Ishikawa (cell line): Measurements from ENCODE around the gene PHF5A.

Experiments used
- CEBPB ChIP-seq: IDR thresholded peaks from 2 replicates; pipeline ENCODE4 v1.6.1; 2012
- CREB1 ChIP-seq: IDR thresholded peaks from 2 replicates; pipeline ENCODE4 v1.6.1; 2012; ENCODE audit warnings: low read depth
- EP300 ChIP-seq: IDR thresholded peaks from 2 replicates; pipeline ENCODE4 v1.6.1; 2012; ENCODE audit warnings: borderline replicate concordance
- FOXM1 ChIP-seq: IDR thresholded peaks from 2 replicates; pipeline ENCODE4 v1.6.1; 2012; ENCODE audit warnings: low read depth, borderline replicate concordance
- MAX ChIP-seq: IDR thresholded peaks from 2 replicates; pipeline ENCODE4 v1.6.1; 2012
- NFIC ChIP-seq: IDR thresholded peaks from 2 replicates; pipeline ENCODE4 v1.6.1; 2012
- RAD21 ChIP-seq: IDR thresholded peaks from 2 replicates; pipeline ENCODE4 v1.6.1; 2012; ENCODE audit warnings: low read depth
- REST ChIP-seq: IDR thresholded peaks from 2 replicates; pipeline ENCODE4 v1.6.1; 2012; ENCODE audit warnings: low read depth, mild to moderate bottlenecking
- TAF1 ChIP-seq: IDR thresholded peaks from 2 replicates; pipeline ENCODE4 v1.6.1; 2012; ENCODE audit warnings: low read depth, mild to moderate bottlenecking
- TEAD4 ChIP-seq: IDR thresholded peaks from 2 replicates; pipeline ENCODE4 v1.6.1; 2012
- USF1 ChIP-seq: IDR thresholded peaks from 2 replicates; pipeline ENCODE4 v1.6.1; 2012
- YY1 ChIP-seq: IDR thresholded peaks from 2 replicates; pipeline ENCODE4 v1.6.1; 2012; ENCODE audit warnings: low read depth
- ZBTB7A ChIP-seq: IDR thresholded peaks from 2 replicates; pipeline ENCODE4 v1.6.1; 2012; ENCODE audit warnings: low read depth

Gene PHF5A

GRCh38 chr22:41480397-41480735, 11.9 kb upstream of the PHF5A start:
- TF ChIP-seq MAX (no peak), RAD21 (no peak), USF1 (no peak), ZBTB7A (no peak), YY1 (no peak), NFIC (no peak), EP300 (no peak), REST (no peak), CEBPB (no peak)

- TF ChIP-seq REST (no peak), TEAD4 (no peak), CREB1 (no peak), RAD21 (no peak), FOXM1 (no peak), YY1 (no peak), ZBTB7A (no peak)
Observed at GRCh38 chr22:41479671-41480396, 11.3 kb upstream of the PHF5A start.

- TF ChIP-seq USF1 (no peak), REST (no peak), NFIC (no peak), CEBPB (no peak), CREB1 (no peak), EP300 (no peak)
Observed at GRCh38 chr22:41478891-41479521, 10.5 kb upstream of the PHF5A start.

GRCh38 chr22:41478473-41478872, 10.0 kb upstream of the PHF5A start:
- no peak for TF ChIP-seq FOXM1
- TF ChIP-seq CEBPB, result no peak
- no peak for TF ChIP-seq REST
- no peak for TF ChIP-seq CREB1
- TF ChIP-seq TEAD4, result no peak
- TF ChIP-seq MAX, result no peak
- no peak for TF ChIP-seq USF1
- no peak for TF ChIP-seq NFIC
- no peak for TF ChIP-seq RAD21
- no peak for TF ChIP-seq TAF1
- TF ChIP-seq EP300, result no peak
- TF ChIP-seq ZBTB7A, result no peak
